IPS-15b (cell line): ENCODE results near the gene KIF3C.
"Not testable (repeated sequence)": the region's sequence is repeated elsewhere in the genome, so short reads cannot be mapped to it uniquely, and the experiment has no call there.

ENCODE experiments used
- H3K27me3 ChIP-seq: one replicate; pipeline ENCODE4 v1.6.1; 2013; ENCODE audit warnings: low read length; ENCODE audit not compliant: control insufficient read depth, insufficient read depth
- H3K36me3 ChIP-seq: one replicate; pipeline ENCODE4 v1.6.1; 2013; ENCODE audit warnings: low read length; ENCODE audit not compliant: control insufficient read depth, insufficient read depth
- H3K4me1 ChIP-seq: one replicate; pipeline ENCODE4 v1.6.1; 2013; ENCODE audit warnings: mild to moderate bottlenecking, low read length; ENCODE audit not compliant: control insufficient read depth, insufficient read depth
- H3K4me3 ChIP-seq: one replicate; pipeline ENCODE4 v1.5.1; 2013; ENCODE audit warnings: low read depth, low read length
- H3K9ac ChIP-seq: one replicate; pipeline ENCODE4 v1.6.1; 2013; ENCODE audit warnings: low read depth, mild to moderate bottlenecking, low read length
- H3K9me3 ChIP-seq: one replicate; pipeline ENCODE4 v1.6.1; 2013; ENCODE audit warnings: mild to moderate bottlenecking, low read length; ENCODE audit not compliant: control insufficient read depth, insufficient read depth

The KIF3C gene

DNA sequence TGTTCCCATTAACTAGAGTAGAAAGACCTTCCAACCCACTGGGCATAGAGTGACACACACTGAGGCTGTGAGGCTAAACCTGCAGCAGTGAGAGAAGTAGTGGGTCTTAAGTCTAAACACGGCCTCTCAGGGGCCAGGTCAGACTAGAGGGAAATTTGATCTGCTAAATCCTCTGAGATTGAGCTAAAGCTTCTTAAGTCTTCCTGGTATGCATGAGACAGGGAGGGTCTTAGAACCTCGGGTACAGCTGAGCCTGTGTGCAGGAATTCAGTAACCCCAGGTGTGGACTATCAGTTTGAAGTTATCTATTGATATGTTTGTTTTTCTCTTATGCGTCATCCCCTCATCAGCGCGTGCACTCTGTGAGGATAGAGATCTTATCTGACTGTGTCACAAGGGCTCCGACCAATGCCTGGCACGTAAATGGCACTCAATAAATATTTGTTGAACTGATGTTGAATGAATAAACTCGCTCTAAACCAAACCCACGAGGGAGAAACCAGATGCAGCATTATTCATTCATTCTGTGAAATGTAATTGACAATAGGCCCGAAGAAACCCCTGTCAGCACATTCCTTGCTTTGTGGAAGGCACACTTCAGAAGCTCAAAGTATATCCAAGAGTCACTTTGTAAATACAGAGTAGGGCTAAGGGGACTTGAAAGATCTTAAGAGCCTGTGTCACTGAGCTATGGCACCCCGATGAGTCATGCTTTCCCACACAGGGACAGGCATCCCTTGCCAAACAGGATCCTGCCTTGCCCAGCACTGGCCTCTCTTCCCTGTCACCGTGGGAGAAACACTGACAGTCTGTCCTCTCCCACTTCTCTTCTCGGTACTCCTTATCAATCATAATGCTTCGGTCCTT is 29.9 kb upstream of the KIF3C start:
- Histone ChIP-seq H3K4me3 (no peak overlapping the region), H3K4me1 (peaks cover 11% of the 10 kb centered on the region), H3K36me3 (no peaks in the 10 kb centered on the region), H3K9me3 (no peaks in the 10 kb centered on the region), H3K27me3 (no peaks in the 10 kb centered on the region), H3K9ac (no peak overlapping the region)

DNA sequence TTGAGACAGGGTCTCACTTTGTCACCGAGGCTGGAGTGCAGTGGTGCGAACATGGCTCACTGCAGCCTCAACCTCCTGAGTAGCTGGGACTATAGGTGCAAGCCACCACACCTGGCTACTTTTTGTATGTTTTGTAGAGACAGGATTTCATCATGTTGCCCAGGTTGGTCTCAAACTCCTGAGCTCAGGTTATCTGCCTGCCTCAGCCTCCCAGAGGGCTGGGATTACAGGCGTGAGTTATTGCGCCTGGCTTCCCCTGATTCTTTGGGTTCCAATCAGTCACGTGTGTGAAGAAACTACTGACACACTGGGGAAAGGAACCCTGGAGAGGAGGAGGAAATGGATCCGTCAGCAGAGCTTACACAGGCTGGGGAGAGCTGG is 29.3 kb upstream of the KIF3C start:
- H3K9me3 ChIP-seq = no peaks in the 10 kb centered on the region
- H3K4me3 ChIP-seq = no peak overlapping the region
- peaks cover 11% of the 10 kb centered on the region for H3K4me1 ChIP-seq
- H3K36me3 ChIP-seq = no peaks in the 10 kb centered on the region
- H3K27me3 ChIP-seq = no peaks in the 10 kb centered on the region
- H3K9ac ChIP-seq = no peak overlapping the region

DNA sequence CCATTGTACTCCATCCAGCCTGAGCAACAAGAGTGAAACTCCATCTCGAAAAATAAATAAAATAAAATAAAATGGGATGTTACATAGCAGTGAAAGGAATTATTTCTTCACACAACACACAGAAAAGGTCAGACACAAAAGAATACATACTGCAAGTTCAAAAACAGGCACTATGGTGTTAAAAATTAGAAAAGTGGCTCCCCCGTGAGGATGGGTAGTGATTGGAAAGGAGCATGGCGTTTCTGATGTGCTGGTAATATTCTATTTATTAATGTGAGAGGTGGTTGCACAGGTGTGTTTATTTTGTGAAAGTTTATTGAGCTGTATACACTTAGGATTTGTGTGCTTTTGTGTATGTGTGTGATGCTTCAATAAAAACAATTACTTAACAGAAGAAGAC is 28.6 kb upstream of the KIF3C start:
- no peaks in the 10 kb centered on the region for H3K9me3 ChIP-seq
- H3K4me1 ChIP-seq = peaks cover 11% of the 10 kb centered on the region
- H3K27me3 ChIP-seq = no peaks in the 10 kb centered on the region
- H3K4me3 ChIP-seq = no peak overlapping the region
- no peak overlapping the region for H3K9ac ChIP-seq
- no peaks in the 10 kb centered on the region for H3K36me3 ChIP-seq

DNA sequence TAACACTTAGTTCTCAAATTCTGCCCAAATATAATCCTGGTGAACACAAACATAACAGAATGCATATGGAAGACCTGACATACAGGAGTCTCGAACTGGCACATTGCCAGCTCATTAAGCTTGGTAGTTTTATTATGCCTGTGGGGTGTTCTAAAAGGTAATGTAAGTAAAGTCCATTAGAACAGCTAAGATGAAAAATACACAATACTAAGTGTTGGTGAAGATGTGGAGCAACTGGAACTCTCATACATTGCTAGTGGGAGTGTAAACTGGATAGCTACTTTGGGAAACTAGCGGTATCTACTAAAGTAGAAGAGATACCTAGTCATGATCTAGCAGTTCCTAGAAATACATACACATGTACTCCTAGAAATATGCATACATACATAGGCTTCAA is 27.3 kb upstream of the KIF3C start:
- H3K9me3 ChIP-seq = no peaks in the 10 kb centered on the region
- peaks cover 11% of the 10 kb centered on the region for H3K4me1 ChIP-seq
- no peaks in the 10 kb centered on the region for H3K27me3 ChIP-seq
- no peak overlapping the region for H3K4me3 ChIP-seq
- H3K9ac ChIP-seq = no peak overlapping the region
- no peaks in the 10 kb centered on the region for H3K36me3 ChIP-seq

DNA sequence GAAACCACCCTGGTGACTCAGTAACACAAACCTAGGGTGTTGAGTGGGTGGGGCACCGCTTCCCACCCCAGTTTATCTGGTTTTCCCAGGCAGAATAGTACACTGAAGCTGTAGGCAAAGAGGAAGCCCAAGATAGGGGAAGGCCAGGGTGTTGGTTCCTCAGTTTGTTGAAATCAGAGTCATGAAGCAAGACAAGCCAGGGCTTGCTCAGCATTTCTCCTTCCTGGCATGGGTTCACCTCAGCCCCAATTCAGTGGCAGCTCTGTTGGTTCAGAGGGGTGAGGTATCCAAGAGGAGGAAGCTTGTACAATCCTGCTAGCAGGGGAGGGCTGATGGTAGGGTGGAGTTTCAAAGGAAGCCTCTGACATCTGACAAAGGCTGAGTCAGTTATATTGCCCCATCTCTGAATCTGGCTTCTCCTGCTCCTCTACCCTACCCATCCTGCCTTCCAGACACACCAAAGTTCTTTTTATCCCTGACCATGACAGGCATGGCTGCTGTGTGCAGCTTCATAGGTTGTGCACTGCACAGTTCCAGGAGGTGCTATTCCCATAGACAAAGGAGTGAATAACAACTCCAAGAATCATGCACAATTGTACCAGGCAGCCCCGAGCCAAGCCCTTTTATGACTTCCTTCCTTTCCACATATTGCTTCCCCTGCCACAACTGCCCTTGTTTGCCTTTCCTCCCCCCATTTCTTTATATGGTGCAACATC is 26.7 kb upstream of the KIF3C start:
- Histone ChIP-seq H3K4me3 (no peak overlapping the region), H3K36me3 (no peaks in the 10 kb centered on the region), H3K27me3 (no peaks in the 10 kb centered on the region), H3K4me1 (peaks cover 11% of the 10 kb centered on the region), H3K9me3 (no peaks in the 10 kb centered on the region), H3K9ac (no peak overlapping the region)

DNA sequence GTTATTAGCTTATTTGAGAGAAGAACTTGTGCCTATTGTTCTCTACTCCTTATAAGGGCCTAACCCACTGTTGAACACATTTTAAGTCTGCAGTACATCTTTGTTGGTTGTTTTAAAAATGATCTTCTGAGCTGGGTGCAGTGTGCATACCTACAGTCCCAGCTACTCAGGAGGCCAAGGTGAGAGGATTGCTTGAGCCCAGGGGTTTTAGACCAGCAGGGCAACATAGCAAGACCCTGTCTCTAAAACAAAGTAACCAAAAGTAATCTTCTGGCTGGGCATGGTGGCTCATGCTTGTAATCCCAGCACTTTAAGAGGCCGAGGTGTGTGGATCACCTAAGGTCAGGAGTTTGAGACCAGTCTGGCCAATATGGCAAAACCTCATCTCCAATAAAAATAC is 25.8 kb upstream of the KIF3C start:
- Histone ChIP-seq H3K9ac (no peak overlapping the region), H3K4me3 (no peak overlapping the region)

DNA sequence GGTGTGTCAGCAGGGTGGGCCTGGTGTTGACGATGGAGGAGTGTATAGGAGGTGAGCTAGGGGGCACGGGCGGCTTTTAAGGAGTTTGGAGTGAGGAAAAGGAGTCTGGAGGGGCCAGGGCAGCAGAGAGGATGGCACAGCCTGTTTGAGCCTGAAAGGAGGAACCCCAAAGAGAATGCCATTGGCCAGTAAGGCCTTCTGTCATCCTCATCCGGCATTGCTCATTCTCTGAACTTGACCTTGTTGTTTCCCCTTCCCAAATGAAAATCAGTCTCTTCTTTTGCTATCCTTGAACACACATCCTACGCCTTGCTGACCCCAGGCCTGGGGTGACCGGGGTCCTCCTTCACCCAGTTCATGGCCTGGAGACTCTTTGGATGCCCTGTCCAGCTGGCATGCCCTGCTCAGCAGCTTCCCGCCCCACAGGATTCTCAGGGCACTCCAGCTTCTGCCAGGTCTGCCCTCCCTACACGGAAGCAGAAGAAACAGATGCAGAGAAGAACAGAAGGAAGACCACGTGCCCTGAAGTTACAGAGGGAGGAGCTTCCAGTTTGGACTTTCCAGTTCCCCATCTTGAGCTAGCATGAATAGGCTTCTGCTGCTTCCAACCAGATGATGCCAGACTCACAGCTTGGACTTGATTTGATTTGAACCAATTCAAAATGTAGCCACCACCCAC is 20.5 kb upstream of the KIF3C start:
- no peak overlapping the region for H3K4me3 ChIP-seq
- no peaks in the 10 kb centered on the region for H3K9me3 ChIP-seq
- no peaks in the 10 kb centered on the region for H3K36me3 ChIP-seq
- no peaks in the 10 kb centered on the region for H3K27me3 ChIP-seq
- H3K9ac ChIP-seq = no peak overlapping the region
- peaks cover under 1% of the 10 kb centered on the region for H3K4me1 ChIP-seq

More for the DNA sequence above, 25.8 kb upstream of the KIF3C start:
- H3K9me3 ChIP-seq = no peaks in the 10 kb centered on the region
- H3K4me1 ChIP-seq = peaks cover 11% of the 10 kb centered on the region
- H3K36me3 ChIP-seq = no peaks in the 10 kb centered on the region
- no peaks in the 10 kb centered on the region for H3K27me3 ChIP-seq

DNA sequence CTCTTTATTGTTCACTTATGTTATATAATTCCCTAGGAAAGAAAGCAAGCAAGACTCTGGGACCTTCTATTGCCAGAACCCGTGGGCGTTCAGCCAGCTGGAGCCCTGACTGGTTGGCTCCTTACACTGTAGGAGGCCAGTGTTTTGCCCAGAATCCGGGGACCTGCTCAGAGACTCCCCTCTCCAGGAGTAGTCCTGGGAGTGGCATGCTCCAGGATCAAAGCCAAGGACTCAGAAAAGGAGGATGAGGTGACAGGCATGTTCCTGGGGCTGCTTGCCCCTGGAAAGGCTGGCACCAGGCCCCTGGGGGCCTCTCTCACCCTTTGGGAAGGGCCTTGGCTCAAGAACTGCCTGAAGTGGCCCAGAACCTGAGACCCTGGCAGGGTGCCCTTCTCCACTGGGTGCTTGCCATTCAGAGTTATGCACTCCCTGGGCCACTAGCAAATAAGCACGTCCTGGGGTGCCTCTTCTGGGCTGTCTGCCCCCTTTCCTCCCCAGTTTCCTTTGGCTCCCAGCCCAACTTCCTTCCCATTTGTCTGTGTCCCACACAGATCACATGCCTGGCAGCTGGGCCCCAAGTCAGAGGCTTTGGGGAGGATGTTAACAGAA is 19.6 kb upstream of the KIF3C start:
- Histone ChIP-seq H3K9me3 (no peaks in the 10 kb centered on the region), H3K4me3 (no peak overlapping the region), H3K9ac (no peak overlapping the region), H3K36me3 (no peaks in the 10 kb centered on the region), H3K4me1 (peaks cover 4% of the 10 kb centered on the region), H3K27me3 (no peaks in the 10 kb centered on the region)

DNA sequence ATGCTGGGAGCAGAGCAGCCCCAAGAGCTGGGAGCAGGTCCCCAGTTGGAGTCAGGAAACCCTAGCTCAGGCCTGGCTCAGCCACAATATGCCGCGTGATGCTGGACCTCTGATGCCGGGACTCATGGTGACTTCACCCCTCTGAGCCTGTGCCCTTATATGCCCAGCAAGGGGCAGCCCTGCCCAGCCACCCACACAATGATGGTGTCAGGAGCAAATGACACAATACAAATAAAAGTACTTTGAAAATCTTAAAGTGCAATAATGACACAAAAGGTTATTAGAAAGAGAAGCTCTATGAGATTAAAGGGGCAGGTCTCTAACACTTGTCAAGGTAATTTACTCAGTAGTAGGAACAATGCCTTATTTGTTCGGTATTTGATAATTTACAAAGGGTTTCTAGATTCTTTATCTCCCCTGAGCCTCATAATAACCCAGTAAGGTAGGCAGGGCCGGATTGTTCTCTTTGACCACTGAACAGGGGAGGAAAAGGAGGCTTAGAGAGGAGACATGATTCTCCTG is 18.3 kb upstream of the KIF3C start:
- H3K27me3 ChIP-seq = no peaks in the 10 kb centered on the region
- H3K9ac ChIP-seq = no peak overlapping the region
- H3K9me3 ChIP-seq = no peaks in the 10 kb centered on the region
- no peaks in the 10 kb centered on the region for H3K36me3 ChIP-seq
- peaks cover 4% of the 10 kb centered on the region for H3K4me1 ChIP-seq
- no peak overlapping the region for H3K4me3 ChIP-seq

DNA sequence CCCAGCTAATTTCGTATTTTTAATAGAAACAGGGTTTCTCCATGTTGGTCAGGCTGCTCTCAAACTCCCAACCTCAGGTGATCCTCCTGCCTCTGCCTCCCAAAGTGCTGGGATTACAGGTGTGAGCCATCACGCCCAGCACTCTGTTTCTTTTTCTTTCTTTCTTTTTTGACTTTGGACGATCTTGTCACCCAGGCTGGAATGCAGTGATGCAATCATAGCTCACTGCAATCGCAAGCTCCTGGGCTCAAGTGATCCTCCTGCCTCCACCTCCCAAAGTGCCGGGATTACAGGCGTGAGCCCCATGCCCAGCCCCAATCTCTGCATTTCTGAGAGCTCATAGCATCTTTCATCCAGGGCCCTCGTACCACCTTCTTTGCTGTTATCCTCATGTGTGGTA is 17.1 kb upstream of the KIF3C start:
- H3K36me3 ChIP-seq, H3K9me3 ChIP-seq, H3K9ac ChIP-seq, H3K4me1 ChIP-seq, H3K27me3 ChIP-seq, H3K4me3 ChIP-seq: not testable (repeated sequence)

DNA sequence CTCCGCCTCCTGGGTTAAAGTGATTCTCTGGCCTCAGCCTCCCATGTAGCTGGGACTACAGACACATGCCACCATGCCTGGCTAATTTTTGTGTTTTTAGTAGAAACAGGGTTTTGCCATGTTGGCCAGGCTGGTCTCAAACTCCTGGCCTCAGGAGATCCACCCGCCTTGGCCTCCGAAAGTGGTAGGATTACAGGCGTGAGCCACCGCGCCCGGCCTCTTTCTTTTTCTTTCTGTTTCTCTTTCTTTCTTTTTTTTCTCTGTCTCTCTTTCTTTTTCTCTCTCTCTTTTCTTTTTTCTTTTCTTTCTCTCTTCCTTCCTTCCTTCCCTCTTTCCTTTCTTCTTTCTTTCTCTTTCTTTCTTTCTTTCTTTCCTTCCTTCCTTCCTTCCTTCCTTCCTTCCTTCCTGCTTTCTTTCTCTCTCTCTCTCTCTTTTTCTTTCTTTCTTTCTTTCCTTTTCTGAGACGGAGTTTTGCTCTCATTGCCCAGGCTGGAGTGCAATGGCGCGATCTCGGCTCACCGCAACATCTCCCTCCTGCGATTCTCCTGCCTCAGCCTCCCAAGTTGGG is 16.6 kb upstream of the KIF3C start:
- H3K9me3 ChIP-seq, H3K4me1 ChIP-seq, H3K36me3 ChIP-seq, H3K27me3 ChIP-seq, H3K4me3 ChIP-seq, H3K9ac ChIP-seq: not testable (repeated sequence)
